ENCODE results near the gene BRPF3.
"Not testable (repeated sequence)": the region's sequence is repeated elsewhere in the genome, so short reads cannot be mapped to it uniquely, and the experiment has no call there.

Gene BRPF3

DNA sequence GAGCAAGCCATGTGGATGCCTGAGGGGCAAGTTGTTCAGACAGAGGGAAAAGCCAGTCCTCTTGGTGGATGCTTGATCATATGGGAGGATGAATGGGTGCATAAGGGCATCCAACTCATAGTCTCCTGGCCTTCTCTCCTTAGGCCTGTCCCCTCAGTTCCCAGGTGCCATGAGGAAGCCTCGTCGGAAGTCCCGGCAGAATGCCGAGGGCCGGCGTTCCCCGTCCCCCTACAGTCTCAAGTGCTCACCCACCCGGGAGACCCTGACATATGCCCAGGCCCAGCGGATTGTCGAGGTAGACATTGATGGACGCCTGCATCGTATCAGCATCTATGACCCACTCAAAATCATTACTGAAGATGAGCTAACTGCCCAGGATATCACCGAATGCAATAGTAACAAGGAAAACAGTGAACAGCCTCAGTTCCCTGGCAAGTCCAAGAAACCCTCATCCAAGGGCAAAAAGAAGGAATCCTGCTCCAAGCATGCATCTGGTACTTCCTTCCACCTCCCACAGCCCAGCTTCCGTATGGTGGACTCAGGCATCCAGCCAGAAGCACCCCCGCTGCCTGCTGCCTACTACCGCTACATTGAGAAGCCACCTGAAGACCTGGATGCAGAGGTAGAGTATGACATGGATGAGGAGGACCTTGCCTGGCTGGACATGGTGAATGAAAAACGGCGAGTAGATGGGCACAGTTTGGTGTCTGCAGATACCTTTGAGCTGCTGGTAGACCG lies 3.8 kb downstream of the BRPF3 start:
- no peak for DNase-seq (ENCODE audit: low read depth, low spot score)

DNA sequence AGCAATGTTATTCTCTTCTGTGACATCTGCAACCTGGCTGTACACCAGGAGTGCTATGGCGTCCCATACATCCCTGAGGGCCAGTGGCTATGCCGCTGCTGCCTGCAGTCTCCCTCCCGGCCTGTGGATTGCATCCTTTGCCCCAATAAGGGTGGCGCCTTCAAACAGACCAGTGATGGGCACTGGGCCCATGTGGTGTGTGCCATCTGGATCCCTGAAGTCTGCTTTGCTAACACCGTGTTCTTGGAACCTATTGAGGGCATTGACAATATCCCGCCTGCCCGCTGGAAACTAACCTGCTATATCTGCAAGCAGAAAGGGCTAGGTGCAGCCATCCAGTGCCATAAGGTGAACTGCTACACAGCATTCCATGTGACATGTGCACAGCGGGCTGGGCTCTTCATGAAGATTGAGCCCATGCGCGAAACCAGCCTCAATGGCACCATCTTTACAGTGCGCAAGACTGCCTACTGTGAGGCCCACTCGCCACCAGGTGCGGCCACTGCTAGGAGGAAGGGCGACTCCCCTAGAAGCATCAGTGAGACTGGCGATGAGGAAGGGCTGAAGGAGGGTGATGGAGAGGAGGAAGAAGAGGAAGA lies 4.6 kb downstream of the BRPF3 start:
- no peak for DNase-seq (ENCODE audit: low read depth, low spot score)

DNA sequence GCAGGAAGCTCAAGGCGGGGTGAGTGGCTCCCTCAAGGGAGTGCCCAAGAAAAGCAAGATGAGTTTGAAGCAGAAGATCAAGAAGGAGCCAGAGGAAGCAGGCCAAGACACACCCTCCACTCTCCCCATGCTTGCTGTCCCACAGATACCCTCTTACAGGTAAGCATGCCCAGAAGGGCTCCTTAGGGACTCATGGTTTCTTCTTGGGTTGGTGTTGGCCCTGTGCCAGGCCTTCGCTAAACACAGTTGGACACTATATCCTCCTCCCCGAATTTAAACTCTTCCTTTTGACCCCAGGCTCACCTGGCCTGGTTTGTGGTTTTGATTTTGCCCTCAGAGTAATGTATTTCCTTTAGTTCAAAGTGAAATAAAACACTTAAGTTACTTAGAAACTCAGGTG lies 5.1 kb downstream of the BRPF3 start:
- no peak for DNase-seq (ENCODE audit: low read depth, low spot score)

DNA sequence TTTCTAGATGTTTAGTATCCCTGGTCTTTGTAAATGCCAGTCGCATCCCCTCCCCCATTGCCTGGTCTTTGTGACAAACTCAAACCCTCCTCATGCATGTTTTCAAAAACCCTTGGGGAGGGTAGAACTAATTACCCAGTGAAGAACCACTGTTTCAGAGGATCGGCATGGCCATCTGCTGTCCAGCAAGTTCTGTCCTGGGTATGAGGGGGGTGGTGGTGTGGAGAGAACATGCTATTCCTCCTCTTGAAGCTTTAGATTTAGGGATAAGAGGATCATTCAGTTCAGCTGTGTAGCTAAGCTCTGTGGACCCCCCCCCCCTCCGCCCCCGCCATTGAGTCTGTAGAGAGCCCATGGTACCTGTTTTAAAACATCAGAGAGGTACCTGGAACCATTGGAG lies 5.6 kb downstream of the BRPF3 start:
- DNase-seq (ENCODE audit: low read depth, low spot score) = no peak

DNA sequence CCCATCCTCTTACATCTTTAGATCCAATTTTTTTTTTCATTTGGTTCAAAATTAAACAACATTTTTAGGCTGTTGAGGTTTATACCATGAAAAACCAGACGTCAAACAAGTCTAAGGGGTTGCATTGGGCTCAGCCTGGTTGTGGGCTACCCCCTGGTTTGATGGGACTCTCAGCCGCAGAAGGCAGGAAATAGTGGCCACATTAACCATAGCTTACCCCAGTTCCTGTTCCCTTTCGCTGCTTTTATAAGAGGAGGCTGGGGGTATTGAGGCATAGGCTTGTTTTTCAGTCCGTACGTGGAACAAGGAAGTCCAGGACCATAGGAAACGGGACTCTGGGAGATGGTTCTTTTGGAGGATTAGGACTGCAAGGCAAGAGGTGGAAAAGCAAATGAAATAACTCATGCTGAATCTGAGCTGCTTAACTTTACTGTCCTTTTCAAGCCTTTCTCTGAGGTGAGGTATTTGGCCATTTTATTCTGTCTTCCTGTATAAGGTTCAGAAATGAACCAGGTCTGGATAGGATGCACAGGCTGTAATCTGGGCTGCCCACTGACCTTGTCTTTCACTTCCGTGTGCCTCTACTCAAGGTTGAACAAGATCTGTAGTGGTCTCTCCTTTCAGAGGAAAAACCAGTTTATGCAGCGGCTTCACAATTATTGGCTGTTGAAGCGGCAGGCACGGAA lies 7.7 kb downstream of the BRPF3 start:
- no peak for DNase-seq (ENCODE audit: low read depth, low spot score)

DNA sequence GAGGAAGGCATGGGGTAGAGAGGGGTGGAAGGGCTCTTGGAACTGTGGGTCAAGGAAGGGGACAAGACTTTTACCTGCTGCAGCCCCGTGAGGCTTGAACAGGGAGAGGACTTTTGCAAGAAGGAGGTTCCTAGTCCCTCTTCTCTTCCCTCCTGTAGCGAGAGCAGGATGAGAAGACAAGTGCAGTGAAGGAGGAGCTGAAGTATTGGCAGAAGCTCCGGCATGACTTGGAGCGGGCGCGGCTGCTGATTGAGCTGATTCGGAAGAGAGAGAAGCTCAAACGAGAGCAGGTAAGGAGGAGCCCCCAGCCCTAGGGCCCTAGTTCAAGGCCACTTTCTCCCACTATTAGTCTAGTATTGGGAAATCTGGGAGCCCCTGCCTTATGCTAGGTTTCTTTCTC lies 10.6 kb downstream of the BRPF3 start:
- no peak for DNase-seq (ENCODE audit: low read depth, low spot score)

DNA sequence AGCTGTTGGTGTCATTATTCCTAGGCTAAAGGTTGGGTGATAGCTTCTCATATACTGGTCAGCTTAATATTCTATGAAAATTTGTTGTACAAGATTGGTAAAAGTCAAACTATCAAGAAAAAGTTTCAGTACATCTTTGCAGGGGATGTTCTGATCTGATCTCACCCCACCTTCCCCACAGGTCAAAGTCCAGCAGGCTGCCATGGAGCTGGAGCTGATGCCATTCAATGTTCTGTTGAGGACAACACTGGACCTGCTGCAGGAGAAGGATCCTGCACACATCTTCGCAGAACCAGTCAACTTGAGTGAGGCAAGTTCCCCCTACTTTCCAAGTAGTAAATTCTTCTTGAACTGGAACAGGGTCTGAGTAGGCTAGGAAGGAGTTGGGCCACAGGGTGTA lies 13.1 kb downstream of the BRPF3 start:
- DNase-seq (ENCODE audit: low read depth, low spot score) = no peak

DNA sequence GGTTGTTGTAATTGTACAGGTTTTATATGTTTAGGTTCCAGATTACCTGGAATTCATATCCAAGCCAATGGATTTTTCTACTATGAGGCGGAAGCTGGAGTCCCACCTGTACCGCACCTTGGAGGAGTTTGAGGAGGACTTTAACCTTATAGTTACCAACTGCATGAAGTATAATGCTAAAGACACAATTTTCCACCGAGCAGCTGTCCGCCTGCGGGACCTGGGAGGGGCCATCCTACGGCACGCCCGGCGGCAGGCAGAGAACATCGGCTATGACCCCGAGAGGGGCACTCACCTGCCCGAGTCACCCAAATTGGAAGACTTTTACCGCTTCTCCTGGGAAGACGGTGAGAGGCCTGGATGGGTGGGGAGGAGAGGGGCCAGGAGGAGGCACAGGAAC lies 13.6 kb downstream of the BRPF3 start:
- no peak for DNase-seq (ENCODE audit: low read depth, low spot score)

DNA sequence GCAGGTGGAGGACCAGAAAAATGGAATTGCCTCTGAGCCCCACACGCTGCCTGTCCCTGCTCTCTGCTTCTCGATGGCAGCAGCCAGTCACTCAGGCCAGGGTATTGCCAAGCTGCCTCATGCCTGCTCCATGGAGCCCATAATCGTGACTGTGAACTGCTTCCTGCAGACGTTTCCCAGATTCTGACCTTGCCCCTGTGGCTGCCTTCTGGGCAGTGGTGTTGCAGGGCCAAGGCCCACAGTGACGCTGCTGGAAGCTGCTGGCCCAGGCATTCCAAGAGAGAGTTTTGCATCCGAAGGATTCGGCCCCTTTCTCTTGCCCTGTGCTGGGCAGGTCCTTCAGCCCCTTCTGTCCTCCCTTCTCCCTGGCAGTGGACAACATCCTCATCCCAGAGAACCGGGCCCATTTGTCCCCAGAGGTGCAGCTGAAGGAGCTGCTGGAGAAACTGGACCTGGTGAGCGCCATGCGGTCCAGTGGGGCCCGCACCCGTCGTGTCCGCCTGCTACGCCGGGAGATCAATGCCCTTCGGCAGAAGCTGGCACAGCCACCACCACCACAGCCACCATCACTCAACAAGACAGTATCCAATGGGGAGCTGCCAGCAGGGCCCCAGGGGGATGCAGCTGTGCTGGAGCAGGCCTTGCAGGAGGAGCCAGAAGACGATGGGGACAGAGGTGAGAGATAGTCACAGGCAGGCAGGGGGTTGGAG lies 14.5 kb downstream of the BRPF3 start:
- no peak for DNase-seq (ENCODE audit: low read depth, low spot score)

DNA sequence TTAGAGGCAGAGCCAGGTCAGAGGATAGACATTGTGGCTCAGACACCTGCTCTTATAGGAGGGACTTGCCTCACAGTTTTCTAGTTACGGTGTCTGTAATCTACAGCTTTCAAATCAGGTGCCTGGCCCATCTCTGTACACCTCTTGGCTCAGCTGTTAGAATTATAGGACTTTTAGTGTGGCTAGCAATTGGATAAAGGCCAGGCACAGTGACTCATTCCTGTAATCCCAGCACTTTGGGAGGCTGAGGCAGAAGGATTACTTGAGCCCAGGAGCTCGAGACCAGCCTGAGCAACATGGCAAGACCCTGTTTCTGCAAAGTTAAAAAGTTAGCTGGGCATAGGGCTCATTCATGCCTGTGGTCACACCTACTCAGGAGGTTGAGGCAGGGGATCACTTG lies 20.0 kb downstream of the BRPF3 start:
- no peak for DNase-seq (ENCODE audit: low read depth, low spot score)

DNA sequence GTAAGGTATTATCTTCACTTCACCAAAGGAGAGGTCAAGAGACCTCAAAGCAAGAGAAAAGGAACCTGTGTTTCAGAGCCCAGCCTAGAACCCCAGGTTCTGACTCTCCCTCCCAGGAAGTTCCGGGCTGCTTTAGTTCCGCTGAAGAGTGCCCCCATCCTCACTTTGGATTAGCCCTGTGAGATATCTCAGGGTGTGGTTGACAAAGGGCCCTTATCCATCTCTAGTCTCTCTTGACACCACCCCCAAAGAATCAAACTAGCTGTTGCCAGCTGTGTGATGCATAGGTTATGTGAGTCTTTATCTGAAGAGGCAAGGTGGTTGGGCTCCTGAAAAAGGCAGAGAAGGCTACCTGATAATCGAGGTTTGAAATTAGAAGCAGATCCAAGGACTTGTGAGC lies 20.6 kb downstream of the BRPF3 start:
- no peak for DNase-seq (ENCODE audit: low read depth, low spot score)

DNA sequence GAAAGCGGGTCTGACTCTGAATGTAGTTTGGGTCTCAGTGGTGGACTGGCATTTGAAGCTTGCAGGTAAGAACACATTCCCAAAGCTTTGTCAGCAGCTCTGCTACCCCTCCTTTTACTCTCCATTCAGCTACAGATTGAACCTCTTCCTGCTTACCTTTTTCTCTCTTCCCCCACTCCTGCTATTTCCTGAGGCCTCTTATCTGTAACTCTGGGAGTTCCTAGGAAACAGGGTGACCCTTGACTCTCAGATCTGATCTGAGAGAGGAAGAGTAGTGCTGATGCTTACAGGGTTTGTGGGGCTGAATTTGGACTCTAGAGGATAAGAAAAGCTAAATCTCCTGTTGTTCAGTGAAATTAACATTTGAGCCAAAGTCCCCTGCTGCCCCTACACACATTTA lies 21.4 kb downstream of the BRPF3 start:
- DNase-seq (ENCODE audit: low read depth, low spot score) = no peak

DNA sequence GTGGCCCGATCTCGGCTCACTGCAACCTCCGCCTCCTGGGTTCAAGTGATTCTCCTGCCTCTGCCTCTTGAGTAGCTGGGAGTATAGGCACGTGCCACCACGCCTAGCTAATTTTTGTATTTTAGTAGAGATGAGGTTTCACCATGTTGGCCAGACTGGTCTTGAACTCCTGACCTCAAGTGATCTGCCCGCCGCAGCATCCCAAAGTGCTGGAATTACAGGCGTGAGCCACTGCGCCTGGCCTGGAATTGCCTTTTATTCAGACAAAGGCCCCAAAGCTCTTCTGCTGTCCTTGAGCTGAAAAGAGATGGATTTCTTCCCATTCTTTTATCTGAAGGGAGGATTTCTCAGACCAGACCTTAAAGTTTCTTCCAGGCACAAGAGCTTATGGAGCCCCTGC lies 22.0 kb downstream of the BRPF3 start:
- not testable (repeated sequence) for DNase-seq (ENCODE audit: low read depth, low spot score)

DNA sequence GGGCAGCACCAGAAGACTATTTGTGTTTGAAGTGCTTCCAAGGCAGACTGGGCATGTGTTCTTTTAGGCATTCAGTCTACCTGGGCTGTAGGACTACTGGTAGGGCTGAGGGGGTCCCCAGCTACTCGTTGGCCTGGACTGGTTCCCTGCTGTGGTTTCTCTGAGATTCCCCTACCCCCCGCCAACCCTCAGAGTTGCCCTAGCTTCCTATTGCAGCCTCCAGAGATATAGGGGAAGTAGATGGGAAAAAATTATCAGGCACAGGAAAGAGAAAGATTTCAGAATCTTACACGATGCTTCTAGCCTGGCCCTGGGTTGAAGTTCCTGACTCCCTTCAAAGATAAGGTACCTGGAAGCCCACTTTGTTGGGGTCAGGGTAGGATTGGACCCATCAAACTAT lies 22.5 kb downstream of the BRPF3 start:
- DNase-seq (ENCODE audit: low read depth, low spot score) = no peak

DNA sequence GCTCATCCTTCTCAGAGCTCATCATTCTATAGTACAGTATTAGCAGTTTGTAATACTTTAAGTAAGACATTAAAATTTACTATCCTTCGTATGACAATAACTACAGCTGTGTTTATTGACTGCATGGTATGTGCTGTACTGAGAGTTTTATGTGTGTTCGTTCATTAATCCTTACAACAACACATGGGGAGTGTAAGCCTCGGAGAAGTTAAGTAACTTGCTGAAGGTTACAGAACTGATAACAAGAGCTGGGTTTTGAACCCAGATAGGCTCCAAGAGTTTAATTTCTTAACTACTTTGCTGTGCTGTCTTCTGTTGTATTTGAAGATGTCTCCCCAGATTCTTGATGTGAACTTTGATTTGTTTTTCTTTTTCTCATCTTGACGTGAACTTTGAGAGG lies 23.7 kb downstream of the BRPF3 start:
- DNase-seq (ENCODE audit: low read depth, low spot score) = no peak

DNA sequence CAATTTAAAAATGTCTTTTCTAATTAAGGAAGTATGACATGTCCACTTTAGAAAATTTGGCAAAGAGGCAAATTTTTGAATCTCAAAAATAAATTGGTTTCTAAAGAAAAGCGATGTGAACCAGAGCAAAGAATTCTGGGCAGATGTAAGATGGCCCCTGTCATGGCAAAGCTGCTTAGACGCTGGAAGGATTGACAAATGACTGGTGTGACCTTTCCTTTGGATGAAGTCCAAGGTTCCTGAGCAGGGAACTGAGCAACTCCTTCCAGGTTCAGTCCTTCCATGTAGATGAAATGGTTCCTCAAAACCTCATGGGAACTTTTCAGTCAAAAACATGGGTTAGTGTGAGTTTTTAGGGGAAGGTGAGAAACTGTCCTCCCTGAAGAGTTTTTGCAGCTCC lies 25.1 kb downstream of the BRPF3 start:
- no peak for DNase-seq (ENCODE audit: low read depth, low spot score)

DNA sequence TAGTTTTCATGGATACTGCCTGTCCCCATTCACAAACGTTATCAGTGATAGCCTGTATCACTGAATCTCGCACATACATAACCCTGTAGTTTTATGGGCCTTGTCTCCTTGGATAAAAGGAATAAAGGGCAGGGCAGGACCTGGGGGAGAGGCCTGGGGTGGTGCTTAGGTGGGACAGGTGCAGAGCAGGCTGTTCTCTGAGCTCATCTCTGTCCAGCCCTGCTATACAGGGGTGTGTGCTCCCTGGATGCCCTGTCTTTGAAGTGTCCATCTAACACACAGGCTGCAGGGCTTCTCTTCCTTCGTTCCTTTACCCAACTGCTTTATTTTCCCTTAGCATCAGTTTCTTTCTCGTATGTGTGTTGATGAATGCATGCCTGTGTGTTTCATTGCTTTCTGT lies 26.4 kb downstream of the BRPF3 start:
- DNase-seq (ENCODE audit: low read depth, low spot score) = no peak

DNA sequence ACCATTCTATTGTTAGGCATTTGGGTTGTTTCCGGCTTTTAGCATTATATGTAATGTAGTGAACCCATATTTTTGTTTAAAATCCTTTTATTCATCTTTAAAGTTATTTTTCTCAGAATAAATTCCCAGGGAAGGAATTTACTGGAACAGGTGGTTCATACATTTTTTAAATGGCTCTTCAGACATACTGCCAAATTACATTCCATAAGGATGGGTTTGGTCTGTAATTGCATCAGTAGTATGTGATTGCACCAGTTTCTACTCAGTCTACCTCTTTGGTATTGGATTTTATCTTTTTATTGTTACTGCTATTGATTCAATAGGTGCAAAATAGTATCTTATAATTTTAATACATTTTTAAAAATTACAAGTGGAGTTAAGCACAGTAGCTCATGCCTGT lies 27.2 kb downstream of the BRPF3 start:
- no peak for DNase-seq (ENCODE audit: low read depth, low spot score)

DNA sequence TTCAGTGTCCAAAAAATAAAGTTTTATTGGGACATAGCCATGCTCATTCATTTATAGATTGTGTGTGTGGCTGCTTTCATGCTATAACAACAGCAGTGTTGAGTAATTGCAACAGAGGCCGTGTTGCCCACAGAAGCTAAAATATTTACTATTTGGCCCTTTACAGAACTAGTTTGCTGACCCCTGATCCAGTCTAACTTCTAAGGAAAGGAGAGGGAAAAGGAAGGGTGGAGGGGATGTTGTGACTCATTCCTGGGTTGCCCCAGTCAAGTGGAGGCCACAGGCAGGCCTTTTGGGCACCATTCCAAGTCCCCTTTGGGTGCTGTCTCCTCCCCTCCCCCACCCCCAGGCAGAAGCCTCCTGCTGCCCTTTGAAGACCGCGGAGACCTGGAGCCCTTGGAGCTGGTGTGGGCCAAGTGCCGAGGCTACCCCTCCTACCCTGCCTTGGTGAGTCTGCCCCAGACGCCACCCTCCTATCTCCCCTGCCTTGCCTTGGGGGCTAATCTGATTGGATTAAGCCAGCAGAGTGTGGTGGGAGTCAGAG lies 28.4 kb downstream of the BRPF3 start:
- DNase-seq (ENCODE audit: low read depth, low spot score) = no peak

DNA sequence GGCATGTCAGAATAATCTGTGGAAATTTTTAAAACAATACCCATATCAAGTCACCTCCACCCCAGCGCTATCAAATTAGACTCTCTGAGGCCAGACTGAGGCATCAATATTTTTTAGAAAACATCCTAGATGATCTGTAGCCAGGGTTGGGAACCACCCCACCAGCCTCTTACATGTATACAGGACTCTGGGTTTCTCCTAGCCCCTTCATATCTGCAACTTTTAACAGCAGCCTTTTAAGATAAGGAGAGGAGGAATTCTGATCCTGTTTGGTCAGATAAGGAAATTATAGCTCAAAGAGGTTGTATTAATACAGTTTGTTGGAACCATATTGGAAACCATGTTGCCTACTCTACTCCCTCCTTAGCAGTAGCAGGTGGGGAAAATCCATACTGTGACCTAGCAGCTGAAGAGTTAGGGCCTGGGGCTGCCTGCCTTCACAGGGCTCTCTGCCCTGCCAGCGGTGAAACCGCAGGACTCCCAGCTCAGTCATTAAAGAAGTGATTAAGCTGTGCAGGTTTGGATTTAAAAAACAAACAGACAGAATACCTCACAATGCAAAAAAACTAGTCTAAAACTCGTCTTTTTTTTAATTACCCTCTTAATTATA lies 30.0 kb downstream of the BRPF3 start:
- DNase-seq (ENCODE audit: low read depth, low spot score) = no peak

DNA sequence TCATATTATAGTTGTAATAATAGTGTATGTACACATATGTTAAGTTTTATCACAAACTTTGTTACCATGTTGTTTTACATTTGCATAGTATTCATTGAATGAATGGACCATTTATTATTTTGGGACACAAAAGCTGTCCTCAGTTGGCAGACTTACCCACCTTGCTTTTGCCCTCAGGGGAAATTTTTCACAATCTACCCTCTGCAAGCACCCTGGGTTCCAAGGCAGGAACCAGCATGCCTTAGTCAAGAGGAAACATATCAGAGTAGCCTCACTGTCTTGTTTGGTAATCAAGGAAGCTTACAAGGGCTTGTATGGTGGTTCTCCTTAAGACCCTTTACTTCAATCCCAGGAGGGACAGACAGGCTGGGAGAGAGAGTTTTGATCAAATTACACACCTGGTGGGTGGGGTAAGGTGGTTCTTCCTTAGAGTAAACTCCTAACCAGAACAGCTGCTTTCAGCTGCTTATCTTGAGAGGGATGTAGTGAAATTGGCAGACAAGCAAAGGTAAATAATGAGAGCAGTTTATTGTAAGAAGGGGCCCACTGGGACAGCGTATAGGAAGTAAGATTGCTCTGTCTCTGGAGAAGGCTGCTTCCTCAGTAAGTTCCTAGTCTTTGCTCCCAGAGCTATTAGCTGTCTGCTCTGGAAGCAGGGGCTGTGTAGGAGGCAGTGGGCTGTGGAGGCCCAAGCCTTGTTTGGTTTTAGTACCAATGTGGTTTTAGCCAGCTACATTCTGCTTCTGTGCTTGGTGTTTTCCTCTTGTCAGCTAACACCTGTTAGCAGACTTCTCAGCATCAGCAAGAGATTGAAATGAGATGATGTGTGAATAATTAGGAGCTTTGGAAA lies 31.1 kb downstream of the BRPF3 start:
- DNase-seq (ENCODE audit: low read depth, low spot score) = no peak
